AG04450 (cell line): ENCODE data around the gene SYTL3. TPM values are rescaled to one million over a fixed set of nuclear protein-coding genes. Genes with fewer than 3 reads are reported as not detected.
"Not testable (repeated sequence)": the region's sequence is repeated elsewhere in the genome, so short reads cannot be mapped to it uniquely, and the experiment has no call there.

Experiments used
- CTCF ChIA-PET: fragments of 300-600, 350-600 bp; formaldehyde crosslinking; extraction: SDS; loops from one replicate; lab custom pipeline; 2022; ENCODE audit warnings: antibody characterized with exemption, inconsistent platforms; lab: Charles Lee
- POLR2A ChIA-PET: fragments of 350-600 bp; formaldehyde crosslinking; extraction: SDS; loops from one replicate; lab custom pipeline; 2021; ENCODE audit warnings: antibody characterized with exemption, inconsistent platforms; lab: Yijun Ruan, JAX
- DNase-seq: peaks from one replicate; pipeline ENCODE4 v3.0.0-alpha.2; 2011; ENCODE audit warnings: low read depth, low spot score
- H3K27ac ChIP-seq: one replicate; pipeline ENCODE4 v1.5.1; 2012; ENCODE audit warnings: low read depth, low read length, control low read depth
- H3K27me3 ChIP-seq: one replicate; pipeline ENCODE4 v1.6.0; 2012; ENCODE audit warnings: low read length; ENCODE audit not compliant: control insufficient read depth, insufficient read depth
- H3K4me3 ChIP-seq: 2 replicates; pipeline ENCODE4 v1.5.1; 2011; ENCODE audit warnings: mild to moderate bottlenecking, low read depth, low read length, control low read depth
- H3K9me3 ChIP-seq: 2 replicates; pipeline ENCODE4 v1.5.1; 2012; ENCODE audit warnings: low read length; ENCODE audit not compliant: control insufficient read depth, insufficient read depth
- polyA minus RNA-seq: library from RNA; depleted of rRNA, polyadenylated mRNA; stranded (reverse); fragments of >200 nt; gene quantifications from 2 replicates; pipeline ENCODE4 v1.2.3, GENCODE V29; 2011; rRNA and poly(A)+ RNA removed
- polyA plus RNA-seq: library from polyadenylated mRNA; depleted of rRNA; stranded (reverse); fragments of >200 nt; gene quantifications from 2 replicates; pipeline ENCODE4 v1.2.3, GENCODE V29; 2011; rRNA removed
- TF ChIP-seq, protein P1 (sequence below): IDR thresholded peaks from 2 replicates; pipeline ENCODE4 v1.5.1; 2011; ENCODE audit warnings: low read depth, low read length, control low read depth, inconsistent platforms

Gene SYTL3, protein sequence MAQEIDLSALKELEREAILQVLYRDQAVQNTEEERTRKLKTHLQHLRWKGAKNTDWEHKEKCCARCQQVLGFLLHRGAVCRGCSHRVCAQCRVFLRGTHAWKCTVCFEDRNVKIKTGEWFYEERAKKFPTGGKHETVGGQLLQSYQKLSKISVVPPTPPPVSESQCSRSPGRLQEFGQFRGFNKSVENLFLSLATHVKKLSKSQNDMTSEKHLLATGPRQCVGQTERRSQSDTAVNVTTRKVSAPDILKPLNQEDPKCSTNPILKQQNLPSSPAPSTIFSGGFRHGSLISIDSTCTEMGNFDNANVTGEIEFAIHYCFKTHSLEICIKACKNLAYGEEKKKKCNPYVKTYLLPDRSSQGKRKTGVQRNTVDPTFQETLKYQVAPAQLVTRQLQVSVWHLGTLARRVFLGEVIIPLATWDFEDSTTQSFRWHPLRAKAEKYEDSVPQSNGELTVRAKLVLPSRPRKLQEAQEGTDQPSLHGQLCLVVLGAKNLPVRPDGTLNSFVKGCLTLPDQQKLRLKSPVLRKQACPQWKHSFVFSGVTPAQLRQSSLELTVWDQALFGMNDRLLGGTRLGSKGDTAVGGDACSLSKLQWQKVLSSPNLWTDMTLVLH
- polyA plus RNA-seq (1.6 TPM in 2 replicates), polyA minus RNA-seq (1.6 and 2.0 TPM in 2 replicates)

DNA sequence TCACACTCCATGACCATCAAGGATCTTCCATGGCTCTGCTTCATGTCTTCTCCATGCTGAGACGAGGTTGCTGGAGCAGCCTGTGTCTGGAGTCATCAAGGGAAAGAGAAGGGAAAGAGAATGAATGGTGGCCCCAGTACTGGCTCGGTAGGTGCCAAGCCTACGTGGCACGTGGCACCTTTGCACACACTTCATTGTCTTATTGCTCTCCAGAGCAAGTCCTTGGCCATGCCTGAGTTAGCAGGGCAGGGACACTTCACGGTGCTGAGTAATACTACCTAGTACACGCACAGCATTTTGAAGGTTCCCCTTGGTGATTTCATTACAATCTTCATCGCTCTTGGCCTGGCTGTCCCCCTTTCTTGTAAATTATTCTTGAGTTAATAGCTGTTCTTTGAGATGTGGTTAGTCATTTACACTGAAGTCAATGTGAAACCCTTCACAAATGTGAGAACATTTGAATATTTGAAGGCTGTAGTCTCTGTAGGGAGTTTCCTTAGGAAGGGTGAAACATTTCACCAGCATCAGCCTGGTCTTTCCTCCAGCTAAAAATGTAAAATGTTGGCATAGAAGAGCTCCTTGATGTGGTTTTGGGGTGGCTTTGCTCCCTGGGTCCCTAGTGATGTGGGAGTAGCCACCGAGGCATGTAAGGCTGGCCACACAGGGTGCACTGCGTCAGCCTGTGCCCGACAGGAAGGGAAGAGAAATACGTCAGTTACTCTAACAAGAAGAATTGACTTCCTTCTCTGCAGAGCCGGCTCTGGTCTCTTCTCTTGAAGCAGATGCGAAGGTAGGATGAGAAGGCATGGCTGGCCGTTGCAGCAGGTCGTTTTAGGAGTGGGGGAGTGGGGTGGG is at the start of gene SYTL3:
TSS of gene SYTL3 (plus strand) at position 766 of the 855 bp plus-strand sequence. CDS start 13,215 bp downstream, outside the sequence.
- TF ChIP-seq, protein P1, sequence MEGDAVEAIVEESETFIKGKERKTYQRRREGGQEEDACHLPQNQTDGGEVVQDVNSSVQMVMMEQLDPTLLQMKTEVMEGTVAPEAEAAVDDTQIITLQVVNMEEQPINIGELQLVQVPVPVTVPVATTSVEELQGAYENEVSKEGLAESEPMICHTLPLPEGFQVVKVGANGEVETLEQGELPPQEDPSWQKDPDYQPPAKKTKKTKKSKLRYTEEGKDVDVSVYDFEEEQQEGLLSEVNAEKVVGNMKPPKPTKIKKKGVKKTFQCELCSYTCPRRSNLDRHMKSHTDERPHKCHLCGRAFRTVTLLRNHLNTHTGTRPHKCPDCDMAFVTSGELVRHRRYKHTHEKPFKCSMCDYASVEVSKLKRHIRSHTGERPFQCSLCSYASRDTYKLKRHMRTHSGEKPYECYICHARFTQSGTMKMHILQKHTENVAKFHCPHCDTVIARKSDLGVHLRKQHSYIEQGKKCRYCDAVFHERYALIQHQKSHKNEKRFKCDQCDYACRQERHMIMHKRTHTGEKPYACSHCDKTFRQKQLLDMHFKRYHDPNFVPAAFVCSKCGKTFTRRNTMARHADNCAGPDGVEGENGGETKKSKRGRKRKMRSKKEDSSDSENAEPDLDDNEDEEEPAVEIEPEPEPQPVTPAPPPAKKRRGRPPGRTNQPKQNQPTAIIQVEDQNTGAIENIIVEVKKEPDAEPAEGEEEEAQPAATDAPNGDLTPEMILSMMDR, result no peak
- no peak within 1 kb of the TSS for H3K4me3 ChIP-seq
- H3K27ac ChIP-seq, result peak within 1 kb of the TSS; percentile 89
- no peak for DNase-seq
- ChIA-PET CTCF (interaction anchor here (1.0 to 2.9 kb wide), 5 partner anchors 10 to 429 kb away, joined by 4 to 17 read pairs (median 6); no protein-coding TSS in a partner anchor), POLR2A (no interaction called here)
- H3K27me3 ChIP-seq, result no peaks in the 10 kb centered on the region
- no peaks in the 10 kb centered on the region for H3K9me3 ChIP-seq

DNA sequence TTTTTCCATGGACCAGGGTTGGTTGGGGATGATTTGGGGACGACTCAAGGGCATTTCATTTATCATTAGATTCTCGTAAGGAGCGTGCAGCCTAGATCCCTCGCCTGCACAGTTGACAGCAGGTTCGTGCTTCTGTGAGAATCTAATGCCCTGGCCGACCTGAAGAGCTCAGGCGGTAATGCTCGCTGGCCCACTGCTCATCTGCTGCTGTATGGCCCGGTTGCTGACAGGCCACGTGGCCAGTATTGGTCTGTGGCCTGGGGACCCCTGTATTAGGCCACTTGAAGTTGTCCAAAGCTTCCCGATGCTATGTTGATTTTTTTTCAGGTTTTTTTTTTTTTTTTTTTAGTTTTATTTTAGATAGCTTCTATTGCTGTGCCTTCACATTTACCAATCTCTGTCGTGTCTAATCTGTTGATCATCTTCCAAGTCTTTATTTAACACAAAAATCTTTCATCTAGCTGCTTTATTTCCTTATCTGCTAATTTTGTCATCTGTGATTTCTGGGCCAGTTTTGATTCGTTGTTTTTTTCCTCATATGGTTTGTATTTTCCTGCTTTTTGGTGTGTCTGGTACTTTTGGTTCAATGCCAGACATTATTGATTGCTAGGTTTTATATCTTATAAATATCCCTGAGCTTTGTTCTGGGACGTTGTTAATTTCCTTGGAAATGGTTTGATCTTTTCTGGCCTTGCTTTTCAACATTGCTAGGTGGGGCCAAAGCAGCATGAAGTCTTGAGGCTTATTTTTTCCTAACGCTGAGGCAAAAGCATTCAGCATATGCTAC is 46.4 kb upstream of the SYTL3 start:
- CTCF ChIA-PET, result interaction anchor here (0.6 to 7.2 kb wide), 7 partner anchors 9 to 390 kb away, joined by 3 to 111 read pairs (median 6); no protein-coding TSS in a partner anchor
- TF ChIP-seq, protein P1, result no peak
- H3K4me3 ChIP-seq, result no peak overlapping the region
- no peak overlapping the region for H3K27ac ChIP-seq
- peaks cover 9% of the 10 kb centered on the region; the same call in 1 of the 2 replicates for H3K9me3 ChIP-seq
- H3K27me3 ChIP-seq, result no peaks in the 10 kb centered on the region
- no peak for DNase-seq
- POLR2A ChIA-PET, result no interaction called here

DNA sequence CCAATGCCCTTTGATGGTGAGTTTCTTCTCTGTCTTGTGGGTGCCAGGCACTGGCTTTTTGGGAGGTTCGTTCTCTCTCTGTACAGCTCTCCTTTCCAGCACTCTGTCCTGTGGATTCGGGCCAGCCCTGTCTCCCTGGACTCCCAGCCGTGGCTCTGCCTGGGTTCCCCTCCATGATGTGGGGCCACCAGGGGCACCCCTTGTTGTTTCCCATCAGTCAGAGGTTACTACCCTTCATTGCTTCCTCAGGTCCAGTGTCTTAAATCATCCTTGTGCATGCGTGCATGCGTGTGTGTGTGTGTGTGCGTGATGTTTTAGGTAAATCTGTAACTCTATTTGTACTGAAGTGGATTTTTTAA is 45.8 kb upstream of the SYTL3 start:
- DNase-seq, result no peak
- Histone ChIP-seq H3K9me3 (peaks cover 9% of the 10 kb centered on the region; the same call in 1 of the 2 replicates), H3K4me3 (no peak overlapping the region), H3K27me3 (no peaks in the 10 kb centered on the region), H3K27ac (no peak overlapping the region)
- TF ChIP-seq, protein P1, result no peak
- ChIA-PET POLR2A (no interaction called here), CTCF (interaction anchor here (0.6 to 7.2 kb wide), 11 partner anchors 9 to 390 kb away, joined by 3 to 111 read pairs (median 5); no protein-coding TSS in a partner anchor)

DNA sequence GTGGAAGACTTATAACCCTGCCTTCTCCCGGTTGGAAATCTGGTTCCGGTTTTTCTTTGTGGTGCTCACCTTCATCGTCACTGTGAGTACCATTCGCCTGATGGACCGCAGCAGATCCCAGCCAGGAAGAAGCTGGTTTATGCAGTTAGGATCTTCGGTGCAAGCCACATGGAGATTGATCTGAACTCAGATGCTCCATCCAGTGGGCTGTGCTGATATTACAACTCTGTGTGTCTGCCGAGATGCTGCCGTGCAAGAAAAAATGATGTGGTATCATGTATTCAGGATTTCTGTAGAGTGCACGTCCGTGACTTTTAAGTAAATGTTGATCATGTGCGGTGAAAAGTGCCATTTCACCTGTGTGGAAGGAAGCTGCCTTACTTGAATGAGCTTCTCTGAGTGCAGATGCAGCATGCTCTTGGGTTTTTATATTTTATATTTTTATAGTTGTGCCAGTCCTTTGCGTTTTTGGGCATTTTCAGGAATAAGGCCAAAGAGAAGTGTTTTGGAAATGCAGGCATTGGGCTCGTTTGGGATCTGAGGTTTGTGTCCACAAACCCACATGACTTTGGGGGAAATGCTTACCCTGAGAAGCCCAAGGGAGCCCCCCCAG is 44.5 kb upstream of the SYTL3 start:
- Histone ChIP-seq H3K27ac (no peak overlapping the region), H3K27me3 (no peaks in the 10 kb centered on the region), H3K9me3 (peaks cover 9% of the 10 kb centered on the region; the same call in 1 of the 2 replicates), H3K4me3 (no peak overlapping the region)
- ChIA-PET CTCF (interaction anchor here (0.6 to 7.2 kb wide), 43 partner anchors 9 to 455 kb away, joined by 3 to 111 read pairs (median 4); no protein-coding TSS in a partner anchor), POLR2A (interaction anchor here (0.7 kb wide), 1 partner anchor 59 kb away, joined by 3 read pairs; no protein-coding TSS in a partner anchor)
- peak; percentile 46 for DNase-seq
- TF ChIP-seq, protein P1, result peak; percentile 77

DNA sequence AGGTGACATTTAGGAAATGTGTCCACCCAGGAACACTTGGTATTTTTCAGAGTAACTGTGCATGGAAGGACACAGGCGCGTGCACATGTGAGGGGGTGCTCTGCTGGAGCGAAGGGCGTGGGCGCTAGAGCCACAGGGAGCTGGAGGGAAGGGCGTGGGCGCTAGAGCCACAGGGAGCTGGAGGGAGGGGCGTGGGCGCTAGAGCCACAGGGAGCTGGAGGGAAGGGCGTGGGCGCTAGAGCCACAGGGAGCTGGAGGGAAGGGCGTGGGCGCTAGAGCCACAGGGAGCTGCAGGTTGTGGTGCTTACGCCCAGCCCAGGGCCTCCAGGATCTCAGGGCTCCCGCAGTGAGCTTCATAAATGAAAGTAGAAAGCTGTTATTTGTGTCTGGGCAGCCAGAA is 43.8 kb upstream of the SYTL3 start:
- H3K27ac ChIP-seq, H3K4me3 ChIP-seq, H3K9me3 ChIP-seq, H3K27me3 ChIP-seq, DNase-seq, POLR2A ChIA-PET: not testable (repeated sequence)
- CTCF ChIA-PET, result interaction anchor here (0.6 to 7.2 kb wide), 36 partner anchors 10 to 456 kb away, joined by 3 to 111 read pairs (median 4); no protein-coding TSS in a partner anchor
